Suprapubic skin (tissue), 4 donors: ENCODE results near the gene SLC25A3. TPM values are rescaled to one million over a fixed set of nuclear protein-coding genes. Genes with fewer than 3 reads are reported as not detected.

Source experiments
- DNase-seq, 2 donors: peaks; one replicate each; pipeline ENCODE4 v3.0.0-alpha.2; 2019; ENCODE audit warnings: low spot score in 2 of 2
- H3K27ac ChIP-seq: fragments of 200-600 bp; sonication (generic); one replicate; pipeline ENCODE4 v1.5.1; 2019
- H3K27me3 ChIP-seq: fragments of 200-600 bp; sonication (generic); one replicate; pipeline ENCODE4 v1.5.1; 2019
- H3K36me3 ChIP-seq: fragments of 200-600 bp; sonication (generic); one replicate; pipeline ENCODE4 v1.5.1; 2019
- H3K4me1 ChIP-seq: fragments of 200-600 bp; sonication (generic); one replicate; pipeline ENCODE4 v1.5.1; 2019
- H3K4me3 ChIP-seq: fragments of 200-600 bp; sonication (generic); one replicate; pipeline ENCODE4 v1.5.1; 2019; ENCODE audit warnings: mild to moderate bottlenecking
- H3K9me3 ChIP-seq: fragments of 200-600 bp; sonication (generic); one replicate; pipeline ENCODE4 v1.5.1; 2019
- CTCF ChIP-seq, 2 donors: fragments of 200-600 bp in 1 of 2; fragments of 450-650 bp in 1 of 2; sonication (generic) in 1 of 2; IDR thresholded peaks; one replicate each; pipeline ENCODE4 v1.5.1; 2016 to 2019; ENCODE audit warnings: antibody characterized with exemption in 2 of 2, mild to moderate bottlenecking in 1 of 2, moderate library complexity in 1 of 2
- EP300 ChIP-seq: sonication (generic); formaldehyde crosslinking; IDR thresholded peaks from one replicate; pipeline ENCODE4 v1.6.1; 2017; ENCODE audit warnings: antibody characterized with exemption
- POLR2A ChIP-seq, 2 donors: fragments of 450-650 bp; IDR thresholded peaks; one replicate each; pipeline ENCODE4 v1.6.1; 2017; ENCODE audit warnings: antibody characterized with exemption in 2 of 2, mild to moderate bottlenecking in 2 of 2, moderate library complexity in 2 of 2
- POLR2AphosphoS5 ChIP-seq, 3 donors: sonication (generic); formaldehyde crosslinking; IDR thresholded peaks; one replicate each; pipeline ENCODE4 v1.6.1; 2017; ENCODE audit warnings: antibody characterized with exemption in 3 of 3
- WGBS: methylation state at CpG from one replicate; pipeline ENCODE4 v1.1.5; 2018; 5-methylcytosine and 5-hydroxymethylcytosine counted together
- total RNA-seq, 4 donors: library from RNA; depleted of rRNA; stranded (reverse); fragments of >200 nt; gene quantifications; one replicate each; pipeline ENCODE4 v1.1.0, GENCODE V29; 2016

Gene SLC25A3
- total RNA-seq, 4 donors from 2014 or later: 375 to 558 (median 498) TPM

DNA sequence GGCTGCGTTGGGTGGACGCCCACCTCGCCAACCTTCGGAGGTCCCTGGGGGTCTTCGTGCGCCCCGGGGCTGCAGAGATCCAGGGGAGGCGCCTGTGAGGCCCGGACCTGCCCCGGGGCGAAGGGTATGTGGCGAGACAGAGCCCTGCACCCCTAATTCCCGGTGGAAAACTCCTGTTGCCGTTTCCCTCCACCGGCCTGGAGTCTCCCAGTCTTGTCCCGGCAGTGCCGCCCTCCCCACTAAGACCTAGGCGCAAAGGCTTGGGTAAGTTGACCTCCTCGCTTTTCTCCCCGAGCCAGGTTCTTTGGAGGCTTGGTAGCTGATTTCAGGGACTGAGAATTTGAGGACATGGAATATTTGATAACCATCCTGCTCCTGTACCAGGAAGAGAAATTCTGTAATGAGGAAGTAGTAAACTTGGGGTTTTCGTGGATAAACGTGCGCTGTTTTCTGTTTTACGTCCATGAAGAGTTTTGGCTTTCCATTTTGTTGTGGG lies 52.1 kb downstream of the SLC25A3 start:
- H3K27me3 ChIP-seq: no peaks in the 10 kb centered on the region
- peaks cover 23% of the 10 kb centered on the region for H3K36me3 ChIP-seq
- H3K4me1 ChIP-seq: peaks cover 27% of the 10 kb centered on the region
- WGBS: under 1% methylated on average over 14 of the region's 24 CpGs
- H3K9me3 ChIP-seq: no peaks in the 10 kb centered on the region
- H3K27ac ChIP-seq: peak overlapping the region; percentile 72
- DNase-seq: no peak
- peak overlapping the region; percentile 67 for H3K4me3 ChIP-seq
- TF ChIP-seq CTCF (IDR thresholded peaks at IDR 0.05) (no peak), POLR2A (IDR thresholded peaks at IDR 0.05) (no peak), POLR2AphosphoS5 (IDR thresholded peaks at IDR 0.05) (no peak), EP300 (no peak)

DNA sequence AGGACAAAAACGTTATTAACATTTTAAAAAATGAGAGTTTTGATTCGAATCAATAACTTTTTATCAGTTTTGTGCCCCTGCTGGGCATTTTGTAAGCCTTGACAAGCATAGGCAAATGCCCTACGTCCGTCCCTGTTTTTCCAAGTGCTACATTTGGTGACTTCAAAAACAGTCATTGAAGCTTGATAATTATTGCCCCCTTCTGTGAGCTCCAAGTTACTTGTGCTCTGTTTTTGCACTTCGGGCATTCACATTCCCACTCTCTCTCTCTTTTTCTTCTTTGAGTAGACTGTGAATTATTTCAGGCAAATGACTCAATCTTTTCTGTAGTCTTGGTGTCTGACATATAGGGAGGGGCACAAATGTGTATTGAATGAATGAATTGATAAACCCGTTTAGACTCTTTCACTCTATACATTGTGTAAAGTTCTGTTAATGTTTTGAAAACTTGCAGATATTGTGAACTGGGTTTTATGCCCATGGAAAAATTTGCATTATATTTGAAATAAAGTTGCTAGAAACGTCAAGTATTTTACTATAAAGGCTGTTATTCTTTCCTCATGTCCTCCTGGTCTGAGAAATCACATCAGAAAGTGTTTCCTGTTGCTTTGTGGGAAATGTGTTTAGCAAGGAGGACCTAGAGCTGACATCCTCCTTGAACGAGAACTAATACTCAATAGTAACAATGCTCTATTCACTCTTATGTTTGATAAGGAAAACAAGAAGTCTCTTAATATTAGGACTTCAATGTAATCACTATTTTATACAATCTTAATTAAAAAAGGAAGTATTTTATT lies 53.0 kb downstream of the SLC25A3 start:
- Histone ChIP-seq H3K4me3 (peak overlapping the region; percentile 67), H3K9me3 (no peaks in the 10 kb centered on the region), H3K4me1 (peaks cover 27% of the 10 kb centered on the region), H3K36me3 (peaks cover 29% of the 10 kb centered on the region), H3K27me3 (no peaks in the 10 kb centered on the region), H3K27ac (no peak overlapping the region)
- TF ChIP-seq EP300 (no peak), POLR2AphosphoS5 (IDR thresholded peaks at IDR 0.05) (no peak), CTCF (IDR thresholded peaks at IDR 0.05) (no peak), POLR2A (IDR thresholded peaks at IDR 0.05) (no peak)
- 6% methylated on average over 8 of the region's 8 CpGs for WGBS
- no peak for DNase-seq

DNA sequence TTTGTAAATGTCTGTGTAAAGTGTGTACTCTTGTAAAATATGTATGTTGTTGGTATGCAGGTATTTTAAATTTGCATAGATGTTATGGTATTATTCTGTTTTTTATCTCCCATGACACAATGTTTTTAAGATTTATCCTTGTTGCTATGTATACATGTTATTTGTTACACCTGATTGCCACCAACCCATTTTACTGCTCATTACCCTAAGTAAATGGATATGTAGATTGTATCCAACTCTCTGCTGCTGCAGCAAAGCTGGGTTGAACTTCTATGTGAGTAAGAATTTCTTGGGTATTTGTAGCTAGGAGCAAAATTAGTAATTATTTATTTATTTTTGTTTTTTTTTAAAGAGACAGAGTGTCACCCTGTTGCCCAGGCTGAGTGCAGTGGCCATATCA lies 57.8 kb downstream of the SLC25A3 start:
- no peak overlapping the region for H3K4me3 ChIP-seq
- TF ChIP-seq POLR2A (IDR thresholded peaks at IDR 0.05) (no peak), CTCF (IDR thresholded peaks at IDR 0.05) (no peak), EP300 (no peak), POLR2AphosphoS5 (IDR thresholded peaks at IDR 0.05) (no peak)
- H3K27ac ChIP-seq: no peak overlapping the region
- peaks cover 39% of the 10 kb centered on the region for H3K36me3 ChIP-seq
- H3K27me3 ChIP-seq: no peaks in the 10 kb centered on the region
- DNase-seq: no peak
- peaks cover 11% of the 10 kb centered on the region for H3K4me1 ChIP-seq
- H3K9me3 ChIP-seq: no peaks in the 10 kb centered on the region

- Histone ChIP-seq H3K36me3 (peaks cover 47% of the 10 kb centered on the region), H3K4me3 (no peak overlapping the region), H3K4me1 (no peaks in the 10 kb centered on the region), H3K27ac (no peak overlapping the region), H3K27me3 (no peaks in the 10 kb centered on the region), H3K9me3 (no peaks in the 10 kb centered on the region)
- TF ChIP-seq CTCF (IDR thresholded peaks at IDR 0.05) (peak; percentile 26 to 34), EP300 (no peak)
- DNase-seq: no peak
- WGBS: 90% methylated on average over 1 of the region's 1 CpG
Observed at GRCh38 chr12:98653866-98654493, 60.5 kb downstream of the SLC25A3 start.

Other genes starting within 250 kb of the SLC25A3 start
- gene TMPO, start 78.1 kb upstream of the SLC25A3 start, total RNA-seq: 10 to 100 TPM; 45.7 to 66.5 (median 51.0) TPM
- 1 to 10 TPM; 2.5 to 4.0 (median 3.4) TPM for gene IKBIP, start 51.1 kb downstream of the SLC25A3 start, total RNA-seq
- gene APAF1, start 51.6 kb downstream of the SLC25A3 start, total RNA-seq: 10 to 100 TPM in 3 of 4 donors, 1 to 10 TPM in 1; 6.2 to 19.7 (median 11.5) TPM